K562 (cell line): ENCODE measurements around the gene GON4L. TPM values are rescaled to one million over a fixed set of nuclear protein-coding genes. Genes with fewer than 3 reads are reported as not detected.

Experiments
- ATAC-seq: fragments of 200-7000 bp; cut with Tn5 transposase; 3 replicates; pipeline ENCODE4 v1.9.1; 2020; ENCODE audit warnings: moderate library complexity
- BruUV-seq: library from RNA; stranded (reverse); fragments of 400-500 nt; replicated peaks from 2 replicates; lab custom pipeline; 2021; lab: Mats Ljungman, UMichigan
- CTCF ChIA-PET: fragments of 300-600 bp; formaldehyde crosslinking; extraction: SDS; loops from one replicate; lab custom pipeline; 2021; ENCODE audit warnings: low intra/inter-chr PET ratio; lab: Yijun Ruan, JAX
- POLR2A ChIA-PET: fragments of 300-600, 350-650 bp; sonication (Branson Sonifier 250); formaldehyde crosslinking; extraction: SDS; loops from one replicate; lab custom pipeline; 2021; ENCODE audit warnings: antibody characterized with exemption, inconsistent platforms; lab: Yijun Ruan, JAX
- DNase-seq, 4 experiments: peaks; one replicate each; pipeline versions ENCODE4 v3.0.0 to v3.0.0-alpha.2; 2011 to 2018; ENCODE audit warnings: low spot score in 3 of 4, mixed read lengths in 3 of 4; ENCODE audit errors: extremely low read depth in 1 of 4
- FAIRE-seq: peaks from 2 replicates; lab custom pipeline; 2011; peaks lifted over from hg19 to GRCh38; lab: Jason Lieb, UNC
- H2AFZ ChIP-seq: 2 replicates; pipeline ENCODE4 v1.6.0; 2011; ENCODE audit warnings: low read depth, low read length, control low read depth, inconsistent platforms
- H3K27ac ChIP-seq: fragments of 200-600 bp; 3 replicates; pipeline ENCODE4 v1.8.0; 2011; ENCODE audit warnings: low read depth, mild to moderate bottlenecking, control low read depth, inconsistent platforms, low read length, moderate library complexity, mixed read lengths; ENCODE audit errors: extremely low read depth
- H3K27me3 ChIP-seq, 2 experiments: fragments of 300-600 bp in 1 of 2; 2 replicates in 1 of 2; 3 replicates in 1 of 2; pipeline versions ENCODE4 v1.6.0 to v1.8.0; 2011; ENCODE audit warnings: inconsistent platforms in 2 of 2, low read length in 2 of 2, mild to moderate bottlenecking in 1 of 2, mixed read lengths in 1 of 2, moderate library complexity in 1 of 2; ENCODE audit not compliant: control insufficient read depth in 2 of 2, insufficient read depth in 2 of 2
- H3K36me3 ChIP-seq: fragments of 300-600 bp; 3 replicates; pipeline ENCODE4 v1.8.0; 2011; ENCODE audit warnings: mild to moderate bottlenecking, low read length, inconsistent platforms; ENCODE audit not compliant: control insufficient read depth, insufficient read depth
- H3K4me1 ChIP-seq, 2 experiments: fragments of 200-600 bp in 1 of 2; replicated peaks in 1 of 2; 2 replicates in 1 of 2; 3 replicates in 1 of 2; pipeline versions ENCODE4 v1.5.1 to v1.8.0; 2011; ENCODE audit warnings: inconsistent platforms in 2 of 2, low read length in 2 of 2, mild to moderate bottlenecking in 1 of 2, mixed read lengths in 1 of 2, moderate library complexity in 1 of 2; ENCODE audit not compliant: control insufficient read depth in 2 of 2, insufficient read depth in 2 of 2
- H3K4me2 ChIP-seq: 2 replicates; pipeline ENCODE4 v1.6.1; 2011; ENCODE audit warnings: low read length, control low read depth, inconsistent platforms, mixed read lengths; ENCODE audit not compliant: insufficient read depth
- H3K4me3 ChIP-seq: fragments of 200-600 bp; sonication (generic), shearing (Covaris generic); 2 replicates; pipeline ENCODE4 v1.5.1; 2016; ENCODE audit warnings: control low read depth, inconsistent platforms
- H3K79me2 ChIP-seq: fragments of 200-600 bp; 3 replicates; pipeline ENCODE4 v1.8.0; 2011; ENCODE audit warnings: low read length, inconsistent platforms; ENCODE audit not compliant: control insufficient read depth, insufficient read depth
- H3K9ac ChIP-seq, 2 experiments: 2 replicates each; pipeline versions ENCODE4 v1.6.0 to v1.6.1; 2011; ENCODE audit warnings: low read depth in 2 of 2, low read length in 2 of 2, control low read depth in 1 of 2, inconsistent platforms in 1 of 2, mild to moderate bottlenecking in 1 of 2, mixed read lengths in 1 of 2; ENCODE audit not compliant: insufficient read depth in 1 of 2
- H3K9me1 ChIP-seq: one replicate; pipeline ENCODE4 v1.6.0; 2011; ENCODE audit warnings: inconsistent platforms, mild to moderate bottlenecking, low read length, moderate library complexity; ENCODE audit not compliant: control insufficient read depth, insufficient read depth
- H3K9me3 ChIP-seq: replicated peaks from 2 replicates; pipeline ENCODE4 v1.5.1; 2011; ENCODE audit warnings: low read depth, low read length, inconsistent platforms; ENCODE audit not compliant: control insufficient read depth, insufficient read depth
- H4K20me1 ChIP-seq: replicated peaks from 2 replicates; pipeline ENCODE4 v1.6.1; 2011; ENCODE audit warnings: low read length, inconsistent platforms, mixed read lengths; ENCODE audit not compliant: control insufficient read depth, insufficient read depth
- ASH1L ChIP-seq: fragments of 450-650 bp; IDR thresholded peaks from 2 replicates; pipeline ENCODE4 v1.6.1; 2018; ENCODE audit warnings: borderline replicate concordance, mild to moderate bottlenecking, low read depth; ENCODE audit not compliant: partially characterized antibody
- CBX1 ChIP-seq: sonication (generic); IDR thresholded peaks from 2 replicates; pipeline ENCODE4 v1.6.1; 2016; ENCODE audit warnings: antibody characterized with exemption, low read depth, mild to moderate bottlenecking
- E2F3 ChIP-seq: fragments of 250-450 bp; sonication (Bioruptor Pico); IDR thresholded peaks from 2 replicates; pipeline ENCODE4 v1.4.0; 2020; ENCODE audit warnings: mild to moderate bottlenecking
- HDAC3 ChIP-seq: fragments of 450-650 bp; IDR thresholded peaks from 2 replicates; pipeline ENCODE4 v1.6.1; 2018; ENCODE audit warnings: borderline replicate concordance, mild to moderate bottlenecking, moderate library complexity; ENCODE audit not compliant: partially characterized antibody
- KDM5B ChIP-seq: fragments of 200-600 bp; sonication (generic); IDR thresholded peaks from 2 replicates; pipeline ENCODE4 v1.6.1; 2012; ENCODE audit warnings: low read depth, mild to moderate bottlenecking, moderate library complexity, low read length, control low read depth, inconsistent platforms; ENCODE audit not compliant: insufficient replicate concordance
- KHSRP ChIP-seq: fragments of 450-650 bp; IDR thresholded peaks from 2 replicates; pipeline ENCODE4 v1.6.1; 2017
- MECOM ChIP-seq: fragments of 250-450 bp; sonication (Bioruptor Pico); IDR thresholded peaks from 2 replicates; pipeline ENCODE4 v1.8.0; 2022; ENCODE audit warnings: inconsistent platforms
- PURB ChIP-seq: sonication (generic); formaldehyde crosslinking; IDR thresholded peaks from 2 replicates; pipeline ENCODE4 v1.9.0; 2021; ENCODE audit warnings: low read depth, mild to moderate bottlenecking, missing genetic modification reagents
- RAD51 ChIP-seq: fragments of 450-650 bp; IDR thresholded peaks from 2 replicates; pipeline ENCODE4 v1.7.1; 2016; ENCODE audit warnings: low read depth, mild to moderate bottlenecking, borderline replicate concordance
- SRSF3 ChIP-seq: fragments of 200-400 bp; formaldehyde crosslinking; IDR thresholded peaks from 2 replicates; pipeline ENCODE4 v1.6.1; 2016; ENCODE audit warnings: mild to moderate bottlenecking, low read length, moderate library complexity; ENCODE audit not compliant: insufficient read depth
- ZNF274 ChIP-seq: IDR thresholded peaks from 2 replicates; pipeline ENCODE4 v1.6.1; 2011; ENCODE audit warnings: low read depth, mild to moderate bottlenecking, low read length, moderate library complexity, borderline replicate concordance
- whole genome bisulfite sequencing: fragments of 100-300 bp; shearing (Covaris generic); methylation state at CpG from one replicate; pipeline ENCODE4 v1.1.6; 2016; ENCODE audit warnings: low coverage, mixed read lengths; ENCODE audit not compliant: insufficient coverage; ENCODE audit errors: missing lambda C conversion rate; 5-methylcytosine and 5-hydroxymethylcytosine counted together
- in situ Hi-C: fragments of 300-500 bp; cut with MboI; formaldehyde crosslinking; loops from 4 replicates; pipeline ENCODE4 v1.15.0; 2018; ENCODE audit warnings: inconsistent platforms, mixed read lengths
- intact Hi-C: fragments of 100-400 bp; cut with micrococcal nuclease; formaldehyde crosslinking; loops from 2 replicates; pipeline ENCODE4 v1.14.2; 2022
- polyA plus RNA-seq, 8 experiments: library from polyadenylated mRNA; depleted of rRNA in 4 of 8; stranded (reverse) in 5 of 8; unstranded in 3 of 8; fragments of >200 nt; fragmentation: Nextera tagmentation in 2 of 8; fragmentation: Illumina TruSeq in 1 of 8; extraction: Ambion mirVana in 2 of 8; extraction: Trizol in 1 of 8; gene quantifications; 2 replicates each; pipeline versions ENCODE4 v1.2.1 to v1.2.3, GENCODE V29; 2011 to 2014; ENCODE audit warnings: inconsistent platforms in 1 of 8, missing spikeins in 1 of 8
- total RNA-seq, 7 experiments: library from RNA; depleted of rRNA in 6 of 7; stranded (reverse); fragments of >200 nt in 6 of 7; fragmentation: Illumina TruSeq in 2 of 7; extraction: Trizol in 2 of 7; gene quantifications; 2 replicates each; pipeline versions ENCODE4 v1.2.1 to v1.2.3, GENCODE V29; 2011 to 2021; ENCODE audit warnings: low replicate concordance in 1 of 7
- TF ChIP-seq, protein P1 (sequence below), 3 experiments: IDR thresholded peaks in 2 of 3; conservative IDR thresholded peaks in 1 of 3; 2 replicates each; pipeline ENCODE4 v1.5.1; 2011 to 2012; ENCODE audit warnings: low read length in 3 of 3, mild to moderate bottlenecking in 3 of 3, control low read depth in 2 of 3, improper control_type of control experiment in 1 of 3, inconsistent platforms in 1 of 3, low read depth in 1 of 3, mixed read lengths in 1 of 3, moderate library complexity in 1 of 3; ENCODE audit not compliant: insufficient read depth in 2 of 3
- TF ChIP-seq, protein P2 (sequence below): IDR thresholded peaks from 2 replicates; pipeline ENCODE4 v1.6.1; 2011; ENCODE audit warnings: borderline replicate concordance, low read depth, mild to moderate bottlenecking, moderate library complexity, low read length; ENCODE audit not compliant: insufficient read depth, poor library complexity, severe bottlenecking
- TF ChIP-seq, protein P3 (sequence below): fragments of 200-400 bp; formaldehyde crosslinking; IDR thresholded peaks from 2 replicates; pipeline ENCODE4 v1.6.1; 2017; ENCODE audit warnings: mild to moderate bottlenecking, low read depth, low read length, moderate library complexity

The GON4L gene
- total and polyA plus RNA-seq, 9 of the 15 experiments (the other 6 are each of a cell fraction or from before 2014, with no cell fraction given) = 20.2 to 47.4 (median 33.6) TPM

DNA sequence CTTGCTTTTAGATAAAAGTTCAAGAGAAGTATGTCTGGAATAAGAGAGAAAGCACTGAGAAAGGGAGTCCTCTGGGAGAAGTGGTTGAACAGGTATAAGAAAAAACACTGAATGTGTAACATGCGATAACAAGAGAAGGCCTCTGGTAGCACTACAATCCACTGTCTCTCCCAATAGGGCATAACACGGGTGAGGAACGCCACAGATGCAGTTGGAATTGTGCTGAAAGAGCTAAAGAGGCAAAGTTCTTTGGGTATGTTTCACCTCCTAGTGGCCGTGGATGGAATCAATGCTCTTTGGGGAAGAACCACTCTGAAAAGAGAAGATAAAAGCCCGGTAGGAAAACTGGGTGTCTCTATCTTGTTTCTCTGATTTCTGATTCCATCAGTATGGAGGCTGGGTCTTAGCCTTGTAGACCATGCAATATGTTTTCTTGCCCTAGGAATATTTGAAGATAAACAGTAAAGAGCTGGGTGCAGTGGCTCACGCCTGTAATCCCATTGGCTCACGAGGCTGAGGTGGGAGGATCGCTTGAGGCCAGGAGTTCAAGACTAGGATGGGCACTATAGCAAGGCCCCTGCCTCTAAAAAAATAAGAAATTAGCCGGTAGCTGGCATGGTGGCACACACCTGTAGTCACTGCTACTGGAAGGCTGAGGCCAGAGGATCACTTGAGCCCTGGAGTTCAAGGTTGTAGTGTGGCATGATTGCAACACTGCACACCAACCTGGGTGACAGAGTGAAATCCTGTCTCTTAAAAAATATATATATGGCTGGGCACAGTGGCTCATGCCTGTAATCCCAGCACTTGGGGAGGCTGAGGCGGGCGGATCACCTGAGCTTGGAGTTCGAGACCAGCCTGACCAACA is 127.7 kb downstream of the GON4L start:
- WGBS = 72% methylated on average over 12 of the region's 12 CpGs
- H3K4me3 ChIP-seq = no peak overlapping the region
- H3K4me2 ChIP-seq = no peak overlapping the region
- in situ Hi-C loops (no loop called here), intact Hi-C loops (loop anchor here (5.0 kb wide), 2 partner anchors 52 to 82 kb away; no protein-coding TSS in a partner anchor)
- H3K27ac ChIP-seq = no peak overlapping the region
- no peaks in the 10 kb centered on the region for H3K4me1 ChIP-seq
- H3K9me1 ChIP-seq = no peaks in the 10 kb centered on the region
- H3K27me3 ChIP-seq = no peaks in the 10 kb centered on the region
- ATAC-seq (peak; percentile 92), DNase-seq (peak in 3 of 4 experiments; percentile 18 to 67 (median 39)), FAIRE-seq (peak; percentile 73)
- no peak overlapping the region for H2AFZ ChIP-seq
- peaks cover 82% of the 10 kb centered on the region for H3K36me3 ChIP-seq
- BruUV-seq = no TSS peak
- ChIA-PET CTCF (no interaction called here), POLR2A (interaction anchor here (0.6 to 1.5 kb wide), 4 partner anchors 9 to 324 kb away, joined by 3 to 5 read pairs (median 4); no protein-coding TSS in a partner anchor)
- no peak overlapping the region for H3K9ac ChIP-seq
- no peaks in the 10 kb centered on the region for H3K9me3 ChIP-seq
- H4K20me1 ChIP-seq = no peaks in the 10 kb centered on the region
- no peaks in the 10 kb centered on the region for H3K79me2 ChIP-seq
- TF ChIP-seq, protein P1, sequence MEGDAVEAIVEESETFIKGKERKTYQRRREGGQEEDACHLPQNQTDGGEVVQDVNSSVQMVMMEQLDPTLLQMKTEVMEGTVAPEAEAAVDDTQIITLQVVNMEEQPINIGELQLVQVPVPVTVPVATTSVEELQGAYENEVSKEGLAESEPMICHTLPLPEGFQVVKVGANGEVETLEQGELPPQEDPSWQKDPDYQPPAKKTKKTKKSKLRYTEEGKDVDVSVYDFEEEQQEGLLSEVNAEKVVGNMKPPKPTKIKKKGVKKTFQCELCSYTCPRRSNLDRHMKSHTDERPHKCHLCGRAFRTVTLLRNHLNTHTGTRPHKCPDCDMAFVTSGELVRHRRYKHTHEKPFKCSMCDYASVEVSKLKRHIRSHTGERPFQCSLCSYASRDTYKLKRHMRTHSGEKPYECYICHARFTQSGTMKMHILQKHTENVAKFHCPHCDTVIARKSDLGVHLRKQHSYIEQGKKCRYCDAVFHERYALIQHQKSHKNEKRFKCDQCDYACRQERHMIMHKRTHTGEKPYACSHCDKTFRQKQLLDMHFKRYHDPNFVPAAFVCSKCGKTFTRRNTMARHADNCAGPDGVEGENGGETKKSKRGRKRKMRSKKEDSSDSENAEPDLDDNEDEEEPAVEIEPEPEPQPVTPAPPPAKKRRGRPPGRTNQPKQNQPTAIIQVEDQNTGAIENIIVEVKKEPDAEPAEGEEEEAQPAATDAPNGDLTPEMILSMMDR (IDR thresholded peaks at IDR 0.05 in 2 of 3, conservative IDR thresholded peaks at IDR 0.05 in 1 of 3; ENCODE audit: insufficient read depth in 2 of 3, low read depth in 1 of 3, low read length in 3 of 3) = peak; percentile 64 to 75 (median 69)
- TF ChIP-seq, protein P2, sequence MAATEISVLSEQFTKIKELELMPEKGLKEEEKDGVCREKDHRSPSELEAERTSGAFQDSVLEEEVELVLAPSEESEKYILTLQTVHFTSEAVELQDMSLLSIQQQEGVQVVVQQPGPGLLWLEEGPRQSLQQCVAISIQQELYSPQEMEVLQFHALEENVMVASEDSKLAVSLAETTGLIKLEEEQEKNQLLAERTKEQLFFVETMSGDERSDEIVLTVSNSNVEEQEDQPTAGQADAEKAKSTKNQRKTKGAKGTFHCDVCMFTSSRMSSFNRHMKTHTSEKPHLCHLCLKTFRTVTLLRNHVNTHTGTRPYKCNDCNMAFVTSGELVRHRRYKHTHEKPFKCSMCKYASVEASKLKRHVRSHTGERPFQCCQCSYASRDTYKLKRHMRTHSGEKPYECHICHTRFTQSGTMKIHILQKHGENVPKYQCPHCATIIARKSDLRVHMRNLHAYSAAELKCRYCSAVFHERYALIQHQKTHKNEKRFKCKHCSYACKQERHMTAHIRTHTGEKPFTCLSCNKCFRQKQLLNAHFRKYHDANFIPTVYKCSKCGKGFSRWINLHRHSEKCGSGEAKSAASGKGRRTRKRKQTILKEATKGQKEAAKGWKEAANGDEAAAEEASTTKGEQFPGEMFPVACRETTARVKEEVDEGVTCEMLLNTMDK = peak; percentile 34
- no peak for TF ChIP-seq MECOM
- no peak for TF ChIP-seq ASH1L
- no peak for TF ChIP-seq CBX1
- no peak for TF ChIP-seq E2F3 (CRISPR knock-in tag)
- no peak for TF ChIP-seq HDAC3
- TF ChIP-seq RAD51 = no peak
- TF ChIP-seq SRSF3 = no peak
- TF ChIP-seq ZNF274 = no peak
- no peak for TF ChIP-seq PURB (CRISPR knock-in tag)
- no peak for TF ChIP-seq KHSRP
- TF ChIP-seq KDM5B = no peak
- TF ChIP-seq, protein P3, sequence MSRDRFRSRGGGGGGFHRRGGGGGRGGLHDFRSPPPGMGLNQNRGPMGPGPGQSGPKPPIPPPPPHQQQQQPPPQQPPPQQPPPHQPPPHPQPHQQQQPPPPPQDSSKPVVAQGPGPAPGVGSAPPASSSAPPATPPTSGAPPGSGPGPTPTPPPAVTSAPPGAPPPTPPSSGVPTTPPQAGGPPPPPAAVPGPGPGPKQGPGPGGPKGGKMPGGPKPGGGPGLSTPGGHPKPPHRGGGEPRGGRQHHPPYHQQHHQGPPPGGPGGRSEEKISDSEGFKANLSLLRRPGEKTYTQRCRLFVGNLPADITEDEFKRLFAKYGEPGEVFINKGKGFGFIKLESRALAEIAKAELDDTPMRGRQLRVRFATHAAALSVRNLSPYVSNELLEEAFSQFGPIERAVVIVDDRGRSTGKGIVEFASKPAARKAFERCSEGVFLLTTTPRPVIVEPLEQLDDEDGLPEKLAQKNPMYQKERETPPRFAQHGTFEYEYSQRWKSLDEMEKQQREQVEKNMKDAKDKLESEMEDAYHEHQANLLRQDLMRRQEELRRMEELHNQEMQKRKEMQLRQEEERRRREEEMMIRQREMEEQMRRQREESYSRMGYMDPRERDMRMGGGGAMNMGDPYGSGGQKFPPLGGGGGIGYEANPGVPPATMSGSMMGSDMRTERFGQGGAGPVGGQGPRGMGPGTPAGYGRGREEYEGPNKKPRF = no peak
